ENCODE data around the gene DYRK4.

DYRK4 gene

DNA sequence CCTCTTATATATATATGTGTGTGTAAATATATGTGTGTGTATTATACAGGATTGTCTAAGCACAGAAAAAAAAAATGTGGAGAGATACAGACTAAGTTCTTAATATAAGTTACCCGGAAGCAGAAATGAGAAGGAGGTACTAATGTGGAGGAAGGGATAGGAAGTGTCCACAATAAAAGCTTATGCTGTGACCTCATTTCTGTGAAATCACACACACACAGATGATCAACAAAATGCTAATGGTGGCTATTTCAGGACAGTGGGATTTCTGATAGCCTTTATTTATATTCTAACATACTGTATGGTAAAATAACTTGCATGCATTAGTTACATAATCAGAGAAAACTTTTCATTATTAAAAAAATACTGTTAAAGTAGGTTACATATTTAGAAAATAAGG is 31.8 kb upstream of the DYRK4 start:
- H3K27me3 ChIP-seq (ENCODE audit: insufficient read depth, poor library complexity, severe bottlenecking), result no peaks in the 10 kb centered on the region
- H3K4me3 ChIP-seq (replicated peaks; ENCODE audit: insufficient read depth, low read length), result no peak overlapping the region
- H3K27ac ChIP-seq (replicated peaks), result no peak overlapping the region
- no peak for DNase-seq (ENCODE audit: low read depth in 1 of 2, low spot score in 1 of 2)
- TF ChIP-seq POLR2AphosphoS5 (IDR thresholded peaks at IDR 0.05; ENCODE audit: low read depth) (no peak), CTCF (IDR thresholded peaks at IDR 0.05; ENCODE audit: insufficient read depth, low read length) (no peak), SPI1 (IDR thresholded peaks at IDR 0.05; ENCODE audit: borderline replicate concordance, low read depth) (no peak), REST (IDR thresholded peaks at IDR 0.05; ENCODE audit: insufficient replicate concordance, low read depth) (no peak), GABPA (IDR thresholded peaks at IDR 0.05; ENCODE audit: low read depth) (no peak)

- DNase-seq (ENCODE audit: low read depth in 1 of 2, low spot score in 1 of 2), result no peak
- no peak for TF ChIP-seq GABPA (IDR thresholded peaks at IDR 0.05; ENCODE audit: low read depth)
- no peak for TF ChIP-seq POLR2AphosphoS5 (IDR thresholded peaks at IDR 0.05; ENCODE audit: low read depth)
- no peak for TF ChIP-seq SPI1 (IDR thresholded peaks at IDR 0.05; ENCODE audit: borderline replicate concordance, low read depth)
- no peak for TF ChIP-seq REST (IDR thresholded peaks at IDR 0.05; ENCODE audit: insufficient replicate concordance, low read depth)
- TF ChIP-seq CTCF (IDR thresholded peaks at IDR 0.05; ENCODE audit: insufficient read depth, low read length), result no peak
- Histone ChIP-seq H3K27me3 (ENCODE audit: insufficient read depth, poor library complexity, severe bottlenecking) (no peaks in the 10 kb centered on the region), H3K4me3 (replicated peaks; ENCODE audit: insufficient read depth, low read length) (no peak overlapping the region), H3K27ac (replicated peaks) (no peak overlapping the region)
Measured at GRCh38 chr12:4530982-4531586, 30.9 kb upstream of the DYRK4 start.

- Histone ChIP-seq H3K4me3 (replicated peaks; ENCODE audit: insufficient read depth, low read length) (no peak overlapping the region), H3K27ac (replicated peaks) (no peak overlapping the region), H3K27me3 (ENCODE audit: insufficient read depth, poor library complexity, severe bottlenecking) (no peaks in the 10 kb centered on the region)
- no peak for DNase-seq (ENCODE audit: low read depth in 1 of 2, low spot score in 1 of 2)
- TF ChIP-seq SPI1 (IDR thresholded peaks at IDR 0.05; ENCODE audit: borderline replicate concordance, low read depth) (no peak), REST (IDR thresholded peaks at IDR 0.05; ENCODE audit: insufficient replicate concordance, low read depth) (no peak), POLR2AphosphoS5 (IDR thresholded peaks at IDR 0.05; ENCODE audit: low read depth) (no peak), GABPA (IDR thresholded peaks at IDR 0.05; ENCODE audit: low read depth) (no peak), CTCF (IDR thresholded peaks at IDR 0.05; ENCODE audit: insufficient read depth, low read length) (no peak)
Measured at GRCh38 chr12:4535092-4535491, 26.9 kb upstream of the DYRK4 start.
